ENCODE data around the gene WDTC1. TPM values are rescaled to one million over a fixed set of nuclear protein-coding genes. Genes with fewer than 3 reads are reported as not detected.

The WDTC1 gene
- total RNA-seq, 1 experiment from 2014 or later, result 24.6 TPM

DNA sequence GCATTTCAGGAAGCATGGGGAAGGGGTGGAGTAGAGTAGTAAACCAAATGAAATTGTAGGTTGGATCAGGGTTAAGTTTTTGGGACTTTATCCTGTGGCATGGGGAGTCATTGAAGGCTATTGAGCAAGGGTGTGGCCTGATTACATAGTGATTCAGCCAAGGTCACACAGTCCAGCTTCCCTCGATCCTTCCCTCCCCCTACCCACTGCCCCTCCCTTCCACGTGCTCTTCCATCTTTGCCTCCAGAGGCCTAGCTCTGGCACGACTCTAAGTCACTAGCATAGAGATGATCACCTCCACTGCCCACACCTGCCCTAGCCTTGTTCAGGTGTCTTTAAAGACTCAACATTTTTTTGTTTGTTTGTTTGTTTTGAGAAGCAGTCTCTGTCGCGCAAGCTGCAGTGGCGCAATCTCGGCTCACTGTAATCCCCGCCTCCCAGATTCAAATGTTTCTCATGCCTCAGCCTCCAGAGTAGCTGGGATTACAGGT is 42.3 kb upstream of the WDTC1 start:
- ChIA-PET CTCF (no interaction called here), POLR2A (no interaction called here)
- no peaks in the 10 kb centered on the region for H3K27me3 ChIP-seq (ENCODE audit: control insufficient read depth, insufficient read depth, low read length)
- no TSS peak for BruUV-seq (replicated peaks)
- in situ Hi-C loops (cut with HindIII; ENCODE audit: low pct_unique_long_range_greater_than_20kb, low sequenced_read_pairs) (no loop called here), intact Hi-C loops (cut with micrococcal nuclease; ENCODE audit: unreplicated experiment) (no loop called here)
- no peaks in the 10 kb centered on the region for H3K4me1 ChIP-seq (ENCODE audit: control insufficient read depth, insufficient read depth, low read length)
- no peaks in the 10 kb centered on the region for H3K9me3 ChIP-seq (ENCODE audit: control insufficient read depth, insufficient read depth, low read depth, low read length)
- no peak overlapping the region for H3K27ac ChIP-seq (ENCODE audit: low read length)
- H3K36me3 ChIP-seq (ENCODE audit: control insufficient read depth, insufficient read depth, low read length), result no peaks in the 10 kb centered on the region
- TF ChIP-seq SIN3A (IDR thresholded peaks at IDR 0.05; ENCODE audit: borderline replicate concordance, insufficient read depth, low read depth, low read length), result no peak
- TF ChIP-seq, protein P1, sequence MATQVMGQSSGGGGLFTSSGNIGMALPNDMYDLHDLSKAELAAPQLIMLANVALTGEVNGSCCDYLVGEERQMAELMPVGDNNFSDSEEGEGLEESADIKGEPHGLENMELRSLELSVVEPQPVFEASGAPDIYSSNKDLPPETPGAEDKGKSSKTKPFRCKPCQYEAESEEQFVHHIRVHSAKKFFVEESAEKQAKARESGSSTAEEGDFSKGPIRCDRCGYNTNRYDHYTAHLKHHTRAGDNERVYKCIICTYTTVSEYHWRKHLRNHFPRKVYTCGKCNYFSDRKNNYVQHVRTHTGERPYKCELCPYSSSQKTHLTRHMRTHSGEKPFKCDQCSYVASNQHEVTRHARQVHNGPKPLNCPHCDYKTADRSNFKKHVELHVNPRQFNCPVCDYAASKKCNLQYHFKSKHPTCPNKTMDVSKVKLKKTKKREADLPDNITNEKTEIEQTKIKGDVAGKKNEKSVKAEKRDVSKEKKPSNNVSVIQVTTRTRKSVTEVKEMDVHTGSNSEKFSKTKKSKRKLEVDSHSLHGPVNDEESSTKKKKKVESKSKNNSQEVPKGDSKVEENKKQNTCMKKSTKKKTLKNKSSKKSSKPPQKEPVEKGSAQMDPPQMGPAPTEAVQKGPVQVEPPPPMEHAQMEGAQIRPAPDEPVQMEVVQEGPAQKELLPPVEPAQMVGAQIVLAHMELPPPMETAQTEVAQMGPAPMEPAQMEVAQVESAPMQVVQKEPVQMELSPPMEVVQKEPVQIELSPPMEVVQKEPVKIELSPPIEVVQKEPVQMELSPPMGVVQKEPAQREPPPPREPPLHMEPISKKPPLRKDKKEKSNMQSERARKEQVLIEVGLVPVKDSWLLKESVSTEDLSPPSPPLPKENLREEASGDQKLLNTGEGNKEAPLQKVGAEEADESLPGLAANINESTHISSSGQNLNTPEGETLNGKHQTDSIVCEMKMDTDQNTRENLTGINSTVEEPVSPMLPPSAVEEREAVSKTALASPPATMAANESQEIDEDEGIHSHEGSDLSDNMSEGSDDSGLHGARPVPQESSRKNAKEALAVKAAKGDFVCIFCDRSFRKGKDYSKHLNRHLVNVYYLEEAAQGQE (IDR thresholded peaks at IDR 0.05; ENCODE audit: insufficient read depth in 1 of 2, low read depth in 2 of 2, low read length in 1 of 2), result no peak
- no peak overlapping the region for H3K4me3 ChIP-seq (ENCODE audit: low read depth in 2 of 2, low read length in 2 of 2)
- 0 out of 2 replicates have a peak, but pooled peaks have one; percentile 73 for ATAC-seq
- DNase-seq (ENCODE audit: low read depth, low spot score), result peak; percentile 58

DNA sequence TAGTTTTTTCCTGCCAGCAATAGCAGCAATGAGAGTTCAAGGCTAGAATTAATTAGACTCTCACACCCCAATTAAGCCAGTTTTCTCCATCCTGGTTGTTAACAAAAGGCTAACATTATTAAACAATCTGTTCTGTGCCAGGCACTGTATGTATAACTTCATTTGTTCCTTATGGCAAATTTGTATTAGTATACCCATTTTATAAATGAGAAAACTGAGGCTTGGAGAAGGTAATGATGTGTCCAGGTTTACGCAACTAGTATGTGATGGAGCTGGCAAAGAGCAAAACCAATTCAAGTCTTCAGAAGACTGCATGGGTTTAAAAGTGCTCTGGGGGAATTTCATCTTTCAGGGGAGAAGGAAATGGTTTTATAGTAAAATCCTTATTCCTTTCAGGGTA is 41.2 kb upstream of the WDTC1 start:
- CTCF ChIA-PET, result no interaction called here
- Histone ChIP-seq H3K36me3 (ENCODE audit: control insufficient read depth, insufficient read depth, low read length) (no peaks in the 10 kb centered on the region), H3K4me1 (ENCODE audit: control insufficient read depth, insufficient read depth, low read length) (no peaks in the 10 kb centered on the region), H3K4me3 (ENCODE audit: low read depth in 2 of 2, low read length in 2 of 2) (no peak overlapping the region), H3K9me3 (ENCODE audit: control insufficient read depth, insufficient read depth, low read depth, low read length) (no peaks in the 10 kb centered on the region), H3K27ac (ENCODE audit: low read length) (no peak overlapping the region), H3K27me3 (ENCODE audit: control insufficient read depth, insufficient read depth, low read length) (no peaks in the 10 kb centered on the region)
- DNase-seq (ENCODE audit: low read depth, low spot score), result no peak
- in situ Hi-C loops (cut with HindIII; ENCODE audit: low pct_unique_long_range_greater_than_20kb, low sequenced_read_pairs) (no loop called here), intact Hi-C loops (cut with micrococcal nuclease; ENCODE audit: unreplicated experiment) (no loop called here)
- ATAC-seq, result no peak
- TF ChIP-seq TCF7L2 (IDR thresholded peaks at IDR 0.05; ENCODE audit: low read depth, low read length), result no peak
- TF ChIP-seq, protein P1 (IDR thresholded peaks at IDR 0.05; ENCODE audit: insufficient read depth in 1 of 2, low read depth in 2 of 2, low read length in 1 of 2), result no peak
- no peak for TF ChIP-seq SIN3A (IDR thresholded peaks at IDR 0.05; ENCODE audit: borderline replicate concordance, insufficient read depth, low read depth, low read length)
- TF ChIP-seq, protein P2, sequence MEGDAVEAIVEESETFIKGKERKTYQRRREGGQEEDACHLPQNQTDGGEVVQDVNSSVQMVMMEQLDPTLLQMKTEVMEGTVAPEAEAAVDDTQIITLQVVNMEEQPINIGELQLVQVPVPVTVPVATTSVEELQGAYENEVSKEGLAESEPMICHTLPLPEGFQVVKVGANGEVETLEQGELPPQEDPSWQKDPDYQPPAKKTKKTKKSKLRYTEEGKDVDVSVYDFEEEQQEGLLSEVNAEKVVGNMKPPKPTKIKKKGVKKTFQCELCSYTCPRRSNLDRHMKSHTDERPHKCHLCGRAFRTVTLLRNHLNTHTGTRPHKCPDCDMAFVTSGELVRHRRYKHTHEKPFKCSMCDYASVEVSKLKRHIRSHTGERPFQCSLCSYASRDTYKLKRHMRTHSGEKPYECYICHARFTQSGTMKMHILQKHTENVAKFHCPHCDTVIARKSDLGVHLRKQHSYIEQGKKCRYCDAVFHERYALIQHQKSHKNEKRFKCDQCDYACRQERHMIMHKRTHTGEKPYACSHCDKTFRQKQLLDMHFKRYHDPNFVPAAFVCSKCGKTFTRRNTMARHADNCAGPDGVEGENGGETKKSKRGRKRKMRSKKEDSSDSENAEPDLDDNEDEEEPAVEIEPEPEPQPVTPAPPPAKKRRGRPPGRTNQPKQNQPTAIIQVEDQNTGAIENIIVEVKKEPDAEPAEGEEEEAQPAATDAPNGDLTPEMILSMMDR (IDR thresholded peaks at IDR 0.05), result no peak
- no peak for TF ChIP-seq POLR2AphosphoS5 (IDR thresholded peaks at IDR 0.05; ENCODE audit: low read depth, low read length)
- BruUV-seq (replicated peaks), result no TSS peak
- POLR2A ChIA-PET, result no interaction called here
